ENCODE results near the gene CD79A. TPM values are rescaled to one million over a fixed set of nuclear protein-coding genes. Genes with fewer than 3 reads are reported as not detected.

CD79A gene
- total RNA-seq, 4 donors from 2014 or later, result 1.7 to 3.1 TPM; not detected in 2

DNA sequence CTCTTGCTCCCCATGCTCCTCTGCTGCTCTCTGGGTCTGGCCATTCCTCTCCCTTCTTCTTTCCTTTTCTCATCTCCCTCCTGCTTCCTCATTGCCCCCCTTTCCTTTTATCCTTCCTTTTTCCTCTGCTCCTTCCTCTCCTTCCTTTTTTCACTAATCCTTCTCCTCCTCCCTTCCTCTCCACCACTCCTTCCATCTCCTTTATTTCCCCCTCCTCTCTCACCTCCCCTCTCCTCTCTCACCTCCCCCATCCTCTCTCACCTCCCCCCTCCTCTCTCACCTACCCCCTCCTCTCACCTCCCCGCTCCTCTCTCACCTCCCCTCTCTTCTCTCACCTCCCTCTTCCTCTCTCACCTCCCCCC lies 19.5 kb downstream of the CD79A start:
- Histone ChIP-seq H3K9me3 (no peaks in the 10 kb centered on the region), H3K27me3 (no peaks in the 10 kb centered on the region), H3K27ac (no peak overlapping the region), H3K4me1 (peaks cover 0 to 7% (median 0%) of the 10 kb centered on the region in 3 donors), H3K36me3 (peaks cover 44 to 96% (median 51%) of the 10 kb centered on the region in 3 donors), H3K4me3 (no peak overlapping the region)
- DNase-seq, result no peak
- 100% methylated on average over 1 of the region's 1 CpG; no CpG with 5 or more reads in 1 of the 2 donors for whole genome bisulfite sequencing, 2 donors
- intact Hi-C loops (cut with DNase I), result no loop called here
- TF ChIP-seq POLR2A (IDR thresholded peaks at IDR 0.05), result no peak
- TF ChIP-seq, protein P1, sequence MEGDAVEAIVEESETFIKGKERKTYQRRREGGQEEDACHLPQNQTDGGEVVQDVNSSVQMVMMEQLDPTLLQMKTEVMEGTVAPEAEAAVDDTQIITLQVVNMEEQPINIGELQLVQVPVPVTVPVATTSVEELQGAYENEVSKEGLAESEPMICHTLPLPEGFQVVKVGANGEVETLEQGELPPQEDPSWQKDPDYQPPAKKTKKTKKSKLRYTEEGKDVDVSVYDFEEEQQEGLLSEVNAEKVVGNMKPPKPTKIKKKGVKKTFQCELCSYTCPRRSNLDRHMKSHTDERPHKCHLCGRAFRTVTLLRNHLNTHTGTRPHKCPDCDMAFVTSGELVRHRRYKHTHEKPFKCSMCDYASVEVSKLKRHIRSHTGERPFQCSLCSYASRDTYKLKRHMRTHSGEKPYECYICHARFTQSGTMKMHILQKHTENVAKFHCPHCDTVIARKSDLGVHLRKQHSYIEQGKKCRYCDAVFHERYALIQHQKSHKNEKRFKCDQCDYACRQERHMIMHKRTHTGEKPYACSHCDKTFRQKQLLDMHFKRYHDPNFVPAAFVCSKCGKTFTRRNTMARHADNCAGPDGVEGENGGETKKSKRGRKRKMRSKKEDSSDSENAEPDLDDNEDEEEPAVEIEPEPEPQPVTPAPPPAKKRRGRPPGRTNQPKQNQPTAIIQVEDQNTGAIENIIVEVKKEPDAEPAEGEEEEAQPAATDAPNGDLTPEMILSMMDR (IDR thresholded peaks at IDR 0.05), result no peak

DNA sequence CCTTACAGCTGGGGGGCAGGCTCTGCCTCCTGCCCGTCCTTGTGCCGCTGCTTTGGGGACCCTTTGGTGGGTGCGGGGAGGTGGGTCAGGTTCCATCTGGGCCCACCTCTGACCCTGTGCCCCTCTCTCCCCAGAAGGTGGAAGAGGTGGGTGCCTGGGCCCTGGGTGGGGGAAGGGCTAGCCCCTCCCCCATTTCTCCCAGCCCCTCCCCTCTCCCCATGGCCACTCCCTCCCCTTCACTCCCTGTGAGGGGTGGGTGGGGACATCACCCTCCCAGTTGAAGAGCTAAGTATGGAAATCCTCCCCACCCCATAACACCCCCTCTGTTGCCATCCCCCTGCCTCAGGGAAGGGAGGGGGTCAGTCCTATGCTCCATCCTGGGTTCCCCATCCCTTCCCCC lies 20.1 kb downstream of the CD79A start:
- DNase-seq, result no peak
- Histone ChIP-seq H3K4me1 (peaks cover 0 to 6% (median 0%) of the 10 kb centered on the region in 3 donors), H3K27ac (no peak overlapping the region), H3K9me3 (no peaks in the 10 kb centered on the region), H3K36me3 (peaks cover 44 to 96% (median 56%) of the 10 kb centered on the region in 3 donors), H3K4me3 (no peak overlapping the region), H3K27me3 (no peaks in the 10 kb centered on the region)
- TF ChIP-seq POLR2A (IDR thresholded peaks at IDR 0.05), result no peak
- TF ChIP-seq, protein P1 (IDR thresholded peaks at IDR 0.05), result no peak
- WGBS, 2 donors, result no CpG with 5 or more reads among the region's 3 CpGs
- intact Hi-C loops (cut with DNase I), result no loop called here

DNA sequence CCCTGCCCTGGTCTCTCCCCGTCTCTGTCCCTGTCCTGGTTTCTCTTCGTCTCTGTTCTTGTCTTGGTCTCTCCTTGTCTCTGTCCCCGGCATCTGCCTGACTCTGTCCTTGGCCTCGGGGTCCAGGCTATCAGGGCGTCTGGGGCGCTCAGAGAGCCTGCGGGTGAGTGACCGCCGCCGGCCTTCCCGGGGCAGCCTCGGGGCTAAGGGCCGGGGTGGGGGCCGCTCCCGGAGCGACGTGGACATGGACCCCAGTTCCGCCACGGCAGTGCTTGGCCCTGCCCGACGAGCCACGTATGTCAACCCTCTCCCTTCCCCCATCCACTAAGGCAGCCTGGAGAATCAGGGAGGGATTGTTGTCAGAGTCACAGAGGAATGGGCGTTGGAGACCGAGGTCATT lies 20.7 kb downstream of the CD79A start:
- Histone ChIP-seq H3K9me3 (no peaks in the 10 kb centered on the region), H3K4me1 (peaks cover 0 to under 1% (median 0%) of the 10 kb centered on the region in 3 donors), H3K27ac (no peak overlapping the region), H3K36me3 (peaks cover 43 to 96% (median 56%) of the 10 kb centered on the region in 3 donors), H3K4me3 (no peak overlapping the region), H3K27me3 (no peaks in the 10 kb centered on the region)
- no peak for TF ChIP-seq POLR2A (IDR thresholded peaks at IDR 0.05)
- TF ChIP-seq, protein P1 (IDR thresholded peaks at IDR 0.05), result no peak
- 88 to 96% methylated on average over 2 to 5 of the region's 24 CpGs for WGBS, 2 donors
- intact Hi-C loops (cut with DNase I), result no loop called here
- DNase-seq, result no peak

DNA sequence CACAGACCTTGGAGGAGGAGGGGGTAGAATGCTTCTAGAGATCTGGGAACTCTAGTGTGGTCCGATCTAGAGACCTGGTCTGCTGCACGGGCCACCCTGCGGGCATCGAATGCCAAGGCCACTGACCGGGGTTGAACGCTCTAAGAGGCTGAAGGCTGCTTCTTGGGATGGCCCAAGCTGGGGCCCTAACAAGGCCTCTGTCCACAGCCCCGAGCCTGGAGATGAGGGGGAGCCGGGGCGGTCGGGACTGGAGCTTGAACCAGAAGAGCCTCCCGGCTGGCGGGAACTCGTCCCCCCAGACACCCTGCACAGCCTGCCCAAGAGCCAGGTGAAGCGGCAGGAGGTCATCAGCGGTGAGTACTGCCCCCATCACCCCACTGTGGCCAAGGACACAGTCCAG lies 21.2 kb downstream of the CD79A start:
- TF ChIP-seq POLR2A (IDR thresholded peaks at IDR 0.05), result no peak
- TF ChIP-seq, protein P1 (IDR thresholded peaks at IDR 0.05), result no peak
- H3K4me3 ChIP-seq, result no peak overlapping the region
- peaks cover 44 to 96% (median 57%) of the 10 kb centered on the region in 3 donors for H3K36me3 ChIP-seq
- intact Hi-C loops (cut with DNase I), result no loop called here
- H3K27me3 ChIP-seq, result no peaks in the 10 kb centered on the region
- H3K4me1 ChIP-seq, result no peaks in the 10 kb centered on the region
- no peak for DNase-seq
- 94 to 98% methylated on average over 6 to 9 of the region's 15 CpGs for WGBS, 2 donors
- H3K27ac ChIP-seq, result no peak overlapping the region
- no peaks in the 10 kb centered on the region for H3K9me3 ChIP-seq

DNA sequence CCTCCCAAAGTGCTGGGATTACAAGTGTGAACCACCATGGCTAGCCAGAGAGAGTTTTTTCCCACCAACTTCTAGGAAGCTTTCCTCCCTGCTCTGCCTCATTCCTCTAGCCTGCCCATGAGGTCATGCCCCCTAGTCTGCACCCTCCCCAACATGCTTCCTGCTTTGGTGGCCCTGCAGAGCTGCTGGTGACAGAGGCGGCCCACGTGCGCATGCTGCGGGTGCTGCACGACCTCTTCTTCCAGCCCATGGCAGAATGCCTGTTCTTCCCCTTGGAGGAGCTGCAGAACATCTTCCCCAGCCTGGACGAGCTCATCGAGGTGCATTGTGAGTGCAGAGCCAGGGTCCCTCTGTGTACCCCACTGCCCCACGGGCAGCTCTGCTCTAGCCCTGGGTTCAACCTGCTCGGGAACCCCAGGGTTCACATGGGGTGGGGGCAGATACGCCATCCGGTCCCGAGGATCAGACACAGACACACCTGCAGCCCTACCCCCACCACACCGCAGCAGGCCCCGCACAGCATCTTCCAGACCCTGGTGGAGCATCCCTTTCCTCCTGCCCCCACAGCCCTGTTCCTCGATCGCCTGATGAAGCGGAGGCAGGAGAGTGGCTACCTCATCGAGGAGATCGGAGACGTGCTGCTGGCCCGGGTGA lies 24.8 kb downstream of the CD79A start:
- peaks cover 48 to 100% (median 54%) of the 10 kb centered on the region in 3 donors for H3K36me3 ChIP-seq
- peaks cover 0 to 13% (median 5%) of the 10 kb centered on the region in 3 donors for H3K4me1 ChIP-seq
- intact Hi-C loops (cut with DNase I), result no loop called here
- H3K27me3 ChIP-seq, result no peaks in the 10 kb centered on the region
- H3K4me3 ChIP-seq, result no peak overlapping the region
- no peaks in the 10 kb centered on the region for H3K9me3 ChIP-seq
- 88 to 95% methylated on average over 7 to 12 of the region's 21 CpGs for WGBS, 2 donors
- TF ChIP-seq, protein P1 (IDR thresholded peaks at IDR 0.05), result no peak
- no peak for TF ChIP-seq POLR2A (IDR thresholded peaks at IDR 0.05)
- no peak for DNase-seq
- no peak overlapping the region for H3K27ac ChIP-seq

All from esophagus squamous epithelium (tissue), 5 donors.